HepG2 (cell line): ENCODE results near the gene RMI2.

Experiments
- ARNTL ChIP-seq: sonication (generic); formaldehyde crosslinking; IDR thresholded peaks from 2 replicates; pipeline ENCODE4 v1.4.0; 2020; ENCODE audit warnings: mild to moderate bottlenecking, missing genetic modification reagents
- ATF4 ChIP-seq, 2 experiments: fragments of 450-650 bp in 1 of 2; sonication (generic) in 1 of 2; formaldehyde crosslinking; IDR thresholded peaks; 2 replicates each; pipeline versions ENCODE4 v1.5.0 to v1.8.0; 2020 to 2022; ENCODE audit warnings: mild to moderate bottlenecking in 1 of 2, missing genetic modification reagents in 1 of 2
- CTCF ChIP-seq: sonication (generic); formaldehyde crosslinking; IDR thresholded peaks from 2 replicates; pipeline ENCODE4 v1.5.0; 2020; ENCODE audit warnings: mild to moderate bottlenecking, missing genetic modification reagents, moderate library complexity
- EZH2 ChIP-seq: conservative IDR thresholded peaks from 2 replicates; pipeline ENCODE4 v1.6.1; 2012; ENCODE audit warnings: mild to moderate bottlenecking, low read depth, low read length, moderate library complexity
- IKZF5 ChIP-seq: IDR thresholded peaks from 2 replicates; pipeline ENCODE4 v1.6.1; 2018; ENCODE audit warnings: missing genetic modification reagents, mild to moderate bottlenecking, missing compliant biosample characterization
- MAFK ChIP-seq, 2 experiments: IDR thresholded peaks in 1 of 2; conservative IDR thresholded peaks in 1 of 2; 2 replicates each; pipeline ENCODE4 v1.6.1; 2011; ENCODE audit warnings: improper control_type of control experiment in 2 of 2, low read length in 2 of 2
- MXI1 ChIP-seq: IDR thresholded peaks from 3 replicates; pipeline ENCODE4 v1.6.1; 2012; ENCODE audit warnings: low read depth, low read length, inconsistent platforms, borderline replicate concordance
- NFYB ChIP-seq: sonication (generic); formaldehyde crosslinking; IDR thresholded peaks from 2 replicates; pipeline ENCODE4 v1.4.0; 2020; ENCODE audit warnings: missing genetic modification reagents
- NPAS2 ChIP-seq: sonication (generic); formaldehyde crosslinking; IDR thresholded peaks from 2 replicates; pipeline ENCODE4 v1.8.0; 2022; ENCODE audit warnings: mild to moderate bottlenecking, missing genetic modification reagents, borderline replicate concordance
- RNF219 ChIP-seq: sonication (generic); formaldehyde crosslinking; IDR thresholded peaks from 2 replicates; pipeline ENCODE4 v1.5.0; 2020; ENCODE audit warnings: mild to moderate bottlenecking, missing genetic modification reagents
- ZBTB10 ChIP-seq: sonication (generic); formaldehyde crosslinking; IDR thresholded peaks from 2 replicates; pipeline ENCODE4 v1.4.0; 2020; ENCODE audit warnings: missing genetic modification reagents, borderline replicate concordance
- ZBTB33 ChIP-seq: sonication (generic); formaldehyde crosslinking; IDR thresholded peaks from 2 replicates; pipeline ENCODE4 v1.4.0; 2020; ENCODE audit warnings: missing genetic modification reagents
- ZNF121 ChIP-seq: sonication (generic); formaldehyde crosslinking; IDR thresholded peaks from 2 replicates; pipeline ENCODE4 v1.5.0; 2020; ENCODE audit warnings: mild to moderate bottlenecking, missing genetic modification reagents
- ZNF180 ChIP-seq: sonication (generic); formaldehyde crosslinking; IDR thresholded peaks from 2 replicates; pipeline ENCODE4 v1.4.0; 2020; ENCODE audit warnings: low read depth, missing genetic modification reagents, borderline replicate concordance

GRCh38 chr16:11318817-11319216 lies 26.4 kb upstream of the RMI2 start:
- TF ChIP-seq NPAS2 = no peak
- no peak for TF ChIP-seq MAFK (conservative IDR thresholded peaks at IDR 0.05 in 1 of 2, IDR thresholded peaks at IDR 0.05 in 1 of 2; ENCODE audit: low read length in 2 of 2)
- no peak for TF ChIP-seq CTCF
- no peak for TF ChIP-seq ATF4 (CRISPR knock-in tag; IDR thresholded peaks at IDR 0.05)
- no peak for TF ChIP-seq ZNF121 (CRISPR knock-in tag)
- no peak for TF ChIP-seq ARNTL (CRISPR knock-in tag)
- TF ChIP-seq NFYB (CRISPR knock-in tag) = no peak
- TF ChIP-seq ZBTB10 = no peak
- TF ChIP-seq ZBTB33 (CRISPR knock-in tag) = no peak
- TF ChIP-seq ZNF180 (CRISPR knock-in tag) = no peak
- no peak for TF ChIP-seq RNF219 (CRISPR knock-in tag)
- TF ChIP-seq EZH2 = no peak
- no peak for TF ChIP-seq IKZF5 (CRISPR knock-in tag)
- TF ChIP-seq MXI1 = no peak
